Nephron progenitor cell (in vitro differentiated cells): ENCODE data around the gene PEX11A.
"Not testable (repeated sequence)": the region's sequence is repeated elsewhere in the genome, so short reads cannot be mapped to it uniquely, and the experiment has no call there.

ENCODE experiments used
- DNase-seq: peaks from one replicate; pipeline ENCODE4 v3.0.0; 2021
- H3K27ac Mint-ChIP-seq: 2 replicates; pipeline ENCODE4 v1.8.0; 2021; ENCODE audit warnings: mild to moderate bottlenecking, moderate library complexity, mixed read lengths
- H3K27me3 Mint-ChIP-seq: 2 replicates; pipeline ENCODE4 v1.8.0; 2021; ENCODE audit warnings: mild to moderate bottlenecking, low read depth, mixed read lengths; ENCODE audit not compliant: poor library complexity
- H3K36me3 Mint-ChIP-seq: 2 replicates; pipeline ENCODE4 v1.8.0; 2021; ENCODE audit warnings: low read depth, mixed read lengths
- H3K4me1 Mint-ChIP-seq: 2 replicates; pipeline ENCODE4 v1.8.0; 2021; ENCODE audit warnings: mixed read lengths
- H3K4me3 Mint-ChIP-seq: 2 replicates; pipeline ENCODE4 v1.8.0; 2021; ENCODE audit warnings: mild to moderate bottlenecking, moderate library complexity, mixed read lengths
- H3K9me3 Mint-ChIP-seq: 2 replicates; pipeline ENCODE4 v1.8.0; 2021; ENCODE audit warnings: mild to moderate bottlenecking, moderate library complexity, mixed read lengths
- CTCF ChIP-seq: fragments of 200-600 bp; sonication (generic); IDR thresholded peaks from 2 replicates; pipeline ENCODE4 v1.5.0; 2021; ENCODE audit warnings: antibody characterized with exemption

PEX11A gene

GRCh38 chr15:89704411-89704810 lies 13.9 kb upstream of the PEX11A start:
- Mint-ChIP-seq H3K27me3 (peaks cover 67% of the 10 kb centered on the region), H3K4me1 (no peaks in the 10 kb centered on the region), H3K27ac (no peak overlapping the region), H3K36me3 (no peaks in the 10 kb centered on the region), H3K4me3 (no peak overlapping the region), H3K9me3 (no peaks in the 10 kb centered on the region)
- TF ChIP-seq CTCF, result no peak
- no peak for DNase-seq

GRCh38 chr15:89695198-89695597 lies 4.6 kb upstream of the PEX11A start:
- H3K36me3 Mint-ChIP-seq, result no peaks in the 10 kb centered on the region
- TF ChIP-seq CTCF, result no peak
- no peak overlapping the region for H3K27ac Mint-ChIP-seq
- DNase-seq, result no peak
- H3K9me3 Mint-ChIP-seq, result peaks cover 9% of the 10 kb centered on the region
- H3K4me1 Mint-ChIP-seq, result peaks cover 6% of the 10 kb centered on the region
- peaks cover 80% of the 10 kb centered on the region for H3K27me3 Mint-ChIP-seq
- no peak overlapping the region for H3K4me3 Mint-ChIP-seq

GRCh38 chr15:89693696-89694095 lies 3.1 kb upstream of the PEX11A start:
- H3K27ac Mint-ChIP-seq, result no peak overlapping the region
- H3K4me1 Mint-ChIP-seq, result peaks cover 14% of the 10 kb centered on the region
- H3K36me3 Mint-ChIP-seq, result no peaks in the 10 kb centered on the region
- TF ChIP-seq CTCF, result no peak
- H3K9me3 Mint-ChIP-seq, result peaks cover 9% of the 10 kb centered on the region
- DNase-seq, result no peak
- H3K4me3 Mint-ChIP-seq, result no peak overlapping the region
- peaks cover 81% of the 10 kb centered on the region for H3K27me3 Mint-ChIP-seq

- Mint-ChIP-seq H3K4me1 (peaks cover 14% of the 10 kb centered on the region), H3K4me3 (no peak overlapping the region), H3K9me3 (peaks cover 5% of the 10 kb centered on the region), H3K27ac (no peak overlapping the region), H3K27me3 (peaks cover 77% of the 10 kb centered on the region), H3K36me3 (no peaks in the 10 kb centered on the region)
- TF ChIP-seq CTCF, result no peak
- DNase-seq, result no peak
These were observed 2.5 kb upstream of the PEX11A start for GRCh38 chr15:89693091-89693490.

GRCh38 chr15:89689930-89690275 lies 651 bp downstream of the PEX11A start:
- peaks cover 51% of the 10 kb centered on the region for H3K27me3 Mint-ChIP-seq
- H3K9me3 Mint-ChIP-seq, H3K36me3 Mint-ChIP-seq, DNase-seq, H3K27ac Mint-ChIP-seq: not testable (repeated sequence)
- peak overlapping the region; percentile 89 for H3K4me3 Mint-ChIP-seq
- H3K4me1 Mint-ChIP-seq, result peaks cover 14% of the 10 kb centered on the region

GRCh38 chr15:89686522-89686921 lies 4.0 kb downstream of the PEX11A start:
- Mint-ChIP-seq H3K4me1 (peaks cover 14% of the 10 kb centered on the region), H3K27me3 (peaks cover 34% of the 10 kb centered on the region), H3K4me3 (no peak overlapping the region), H3K9me3 (peaks cover 5% of the 10 kb centered on the region), H3K36me3 (peaks cover 13% of the 10 kb centered on the region), H3K27ac (no peak overlapping the region)
- TF ChIP-seq CTCF, result no peak
- no peak for DNase-seq
